Stimulated activated CD4-positive, alpha-beta T cell treated with anti-CD3 and anti-CD28 coated beads, Interleukin-15, amount 100 ng/mL, for 1 hour (primary cell): ENCODE results near the gene RYR2.
"Not testable (repeated sequence)": the region's sequence is repeated elsewhere in the genome, so short reads cannot be mapped to it uniquely, and the experiment has no call there.

Experiments used
- DNase-seq, 2 donors: peaks; one replicate each; pipeline ENCODE4 v3.0.0-alpha.2; 2020; ENCODE audit warnings: low read depth in 1 of 2, low spot score in 1 of 2

Gene RYR2

GRCh38 chr1:237249120-237249519 lies 207.1 kb downstream of the RYR2 start:
- DNase-seq, result no peak

- no peak for DNase-seq
These were observed 208.1 kb downstream of the RYR2 start for GRCh38 chr1:237250055-237250454.

- no peak for DNase-seq
These were observed 213.1 kb downstream of the RYR2 start for GRCh38 chr1:237255071-237255470.

- no peak for DNase-seq
These were observed 216.9 kb downstream of the RYR2 start for GRCh38 chr1:237258871-237259270.

GRCh38 chr1:237261198-237261597 lies 219.2 kb downstream of the RYR2 start:
- DNase-seq, result no peak

GRCh38 chr1:237267743-237268142 lies 225.8 kb downstream of the RYR2 start:
- DNase-seq, result no peak

- no peak for DNase-seq
These were observed 228.0 kb downstream of the RYR2 start for GRCh38 chr1:237269938-237270337.

- DNase-seq, result no peak
These were observed 228.4 kb downstream of the RYR2 start for GRCh38 chr1:237270353-237270752.

GRCh38 chr1:237277994-237278393 lies 236.0 kb downstream of the RYR2 start:
- DNase-seq, result not testable (repeated sequence)

- DNase-seq, result no peak
These were observed 237.6 kb downstream of the RYR2 start for GRCh38 chr1:237279629-237280028.

GRCh38 chr1:237281481-237281880 lies 239.5 kb downstream of the RYR2 start:
- DNase-seq, result no peak

- DNase-seq, result no peak
These were observed 240.3 kb downstream of the RYR2 start for GRCh38 chr1:237282208-237282783.

- no peak for DNase-seq
These were observed 246.0 kb downstream of the RYR2 start for GRCh38 chr1:237287876-237288521.

- DNase-seq, result no peak
These were observed 251.8 kb downstream of the RYR2 start for GRCh38 chr1:237293804-237294203.

GRCh38 chr1:237296861-237297260 lies 254.9 kb downstream of the RYR2 start:
- no peak for DNase-seq

- DNase-seq, result no peak
These were observed 258.7 kb downstream of the RYR2 start for GRCh38 chr1:237300642-237301041.

- no peak for DNase-seq
These were observed 261.9 kb downstream of the RYR2 start for GRCh38 chr1:237303929-237304328.

GRCh38 chr1:237306726-237307125 lies 264.7 kb downstream of the RYR2 start:
- DNase-seq, result no peak

- DNase-seq, result no peak
These were observed 267.7 kb downstream of the RYR2 start for GRCh38 chr1:237309595-237310118.

GRCh38 chr1:237316352-237316751 lies 274.4 kb downstream of the RYR2 start:
- DNase-seq, result no peak

GRCh38 chr1:237318748-237319147 lies 276.8 kb downstream of the RYR2 start:
- DNase-seq, result no peak

- DNase-seq, result no peak
These were observed 278.9 kb downstream of the RYR2 start for GRCh38 chr1:237320890-237321289.

GRCh38 chr1:237324226-237324625 lies 282.2 kb downstream of the RYR2 start:
- DNase-seq, result no peak
